ENCODE data around the gene GBX1.

Gene GBX1

GRCh38 chr7:151175047-151175792 is 7.7 kb upstream of the GBX1 start:
- DNase-seq = no peak
- Histone ChIP-seq H3K36me3 (replicated peaks) (no peaks in the 10 kb centered on the region), H3K27me3 (replicated peaks) (peaks cover 37% of the 10 kb centered on the region), H3K4me3 (ENCODE audit: low read depth, low read length) (no peak overlapping the region), H3K27ac (no peak overlapping the region)
- TF ChIP-seq, protein P1, sequence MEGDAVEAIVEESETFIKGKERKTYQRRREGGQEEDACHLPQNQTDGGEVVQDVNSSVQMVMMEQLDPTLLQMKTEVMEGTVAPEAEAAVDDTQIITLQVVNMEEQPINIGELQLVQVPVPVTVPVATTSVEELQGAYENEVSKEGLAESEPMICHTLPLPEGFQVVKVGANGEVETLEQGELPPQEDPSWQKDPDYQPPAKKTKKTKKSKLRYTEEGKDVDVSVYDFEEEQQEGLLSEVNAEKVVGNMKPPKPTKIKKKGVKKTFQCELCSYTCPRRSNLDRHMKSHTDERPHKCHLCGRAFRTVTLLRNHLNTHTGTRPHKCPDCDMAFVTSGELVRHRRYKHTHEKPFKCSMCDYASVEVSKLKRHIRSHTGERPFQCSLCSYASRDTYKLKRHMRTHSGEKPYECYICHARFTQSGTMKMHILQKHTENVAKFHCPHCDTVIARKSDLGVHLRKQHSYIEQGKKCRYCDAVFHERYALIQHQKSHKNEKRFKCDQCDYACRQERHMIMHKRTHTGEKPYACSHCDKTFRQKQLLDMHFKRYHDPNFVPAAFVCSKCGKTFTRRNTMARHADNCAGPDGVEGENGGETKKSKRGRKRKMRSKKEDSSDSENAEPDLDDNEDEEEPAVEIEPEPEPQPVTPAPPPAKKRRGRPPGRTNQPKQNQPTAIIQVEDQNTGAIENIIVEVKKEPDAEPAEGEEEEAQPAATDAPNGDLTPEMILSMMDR (IDR thresholded peaks at IDR 0.05; ENCODE audit: low read depth, low read length, missing control alignments) = no peak
- in situ Hi-C loops (cut with HindIII; ENCODE audit: low pct_ligation_motif_present, low sequenced_read_pairs) = no loop called here

DNA sequence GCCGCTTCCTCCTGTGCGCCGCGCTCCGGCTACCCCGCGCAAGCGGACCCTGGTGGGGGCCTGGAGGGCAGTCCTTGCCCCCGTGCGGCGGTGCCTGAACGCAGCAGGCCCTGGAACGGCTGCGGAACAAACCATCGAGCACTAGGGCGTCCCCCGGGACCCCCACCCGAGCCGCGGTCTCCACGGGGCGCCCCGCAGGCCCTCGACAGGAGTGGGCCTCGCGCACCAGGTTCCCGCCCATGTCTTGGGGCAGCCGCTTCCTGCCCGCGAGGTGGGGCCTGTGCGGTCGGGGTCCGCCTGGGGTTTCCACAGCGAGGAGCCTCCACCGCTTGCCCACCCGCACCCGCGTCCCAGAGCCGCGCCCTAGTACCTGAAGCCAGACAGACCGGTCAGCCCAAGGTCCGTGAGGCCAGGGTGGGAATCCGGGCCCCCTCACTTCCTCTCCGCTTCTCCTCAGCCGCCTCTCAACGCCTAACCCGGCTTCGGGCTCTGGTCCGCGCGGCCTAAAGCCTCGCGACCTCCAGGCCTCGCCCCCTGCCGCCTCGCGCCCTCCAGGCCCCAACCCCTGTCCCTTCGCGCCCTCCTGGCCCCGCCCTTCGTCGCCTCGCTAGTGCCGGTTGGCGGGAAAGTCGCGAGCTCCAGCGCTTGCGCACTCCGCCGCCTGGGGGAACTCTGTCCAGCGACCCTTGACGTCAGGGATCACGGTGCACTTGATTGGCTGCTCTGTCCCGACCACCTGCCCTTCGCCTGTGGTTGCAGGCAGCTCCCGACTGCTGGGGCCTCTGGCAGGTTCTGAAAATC is 7.0 kb upstream of the GBX1 start:
- Histone ChIP-seq H3K36me3 (replicated peaks) (no peaks in the 10 kb centered on the region), H3K27me3 (replicated peaks) (peaks cover 36% of the 10 kb centered on the region), H3K4me3 (ENCODE audit: low read depth, low read length) (no peak overlapping the region), H3K27ac (no peak overlapping the region)
- DNase-seq = peak; percentile 8
- in situ Hi-C loops (cut with HindIII; ENCODE audit: low pct_ligation_motif_present, low sequenced_read_pairs) = no loop called here
- TF ChIP-seq, protein P1 (IDR thresholded peaks at IDR 0.05; ENCODE audit: low read depth, low read length, missing control alignments) = no peak

- no peak overlapping the region for H3K4me3 ChIP-seq (ENCODE audit: low read depth, low read length)
- H3K36me3 ChIP-seq (replicated peaks) = no peaks in the 10 kb centered on the region
- no peak overlapping the region for H3K27ac ChIP-seq
- DNase-seq = no peak
- in situ Hi-C loops (cut with HindIII; ENCODE audit: low pct_ligation_motif_present, low sequenced_read_pairs) = no loop called here
- TF ChIP-seq, protein P1 (IDR thresholded peaks at IDR 0.05; ENCODE audit: low read depth, low read length, missing control alignments) = no peak
- H3K27me3 ChIP-seq (replicated peaks) = peaks cover 38% of the 10 kb centered on the region
Observed at GRCh38 chr7:151173386-151174245, 6.1 kb upstream of the GBX1 start.

DNA sequence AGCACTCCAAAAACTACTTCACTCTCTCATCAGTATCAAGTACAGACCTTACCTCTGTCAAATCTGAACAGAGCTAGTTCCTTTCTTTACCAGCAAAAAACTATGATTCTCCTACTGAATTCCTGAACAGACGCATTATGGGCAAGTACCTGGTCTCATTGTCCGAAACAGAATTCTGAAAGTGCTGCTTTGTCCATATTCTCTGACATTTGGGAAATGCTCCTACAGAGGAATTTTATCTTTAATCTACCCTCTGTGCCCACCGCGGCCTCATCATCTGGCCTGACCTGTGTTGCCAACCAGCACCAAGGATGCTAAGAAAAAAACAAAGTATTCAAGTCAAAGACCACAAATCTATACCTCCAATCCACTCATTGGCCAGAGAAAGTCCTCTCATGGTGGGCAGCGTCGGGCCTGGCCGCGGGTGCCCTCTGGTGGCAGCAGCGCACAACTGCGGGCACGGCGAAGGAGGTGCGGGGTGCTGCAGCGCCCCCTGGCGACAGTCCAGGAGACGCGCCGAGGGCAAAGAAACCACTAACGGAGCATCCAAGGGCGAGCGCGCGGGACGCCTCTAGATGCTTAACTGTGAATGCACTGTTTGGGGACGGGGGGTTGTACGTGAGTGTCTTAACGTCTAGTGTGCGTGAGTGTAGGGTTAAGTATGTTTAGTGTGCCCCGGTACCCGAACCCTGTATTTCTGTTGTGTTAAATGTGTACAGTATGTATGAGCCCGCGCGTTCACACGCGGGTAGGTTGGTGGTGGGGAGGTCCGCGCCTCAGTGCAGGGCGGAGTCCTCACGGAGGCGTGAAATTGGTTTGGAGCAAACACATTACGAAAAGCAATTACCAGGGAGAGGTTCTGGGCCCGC is 5.0 kb upstream of the GBX1 start:
- TF ChIP-seq, protein P1 (IDR thresholded peaks at IDR 0.05; ENCODE audit: low read depth, low read length, missing control alignments) = peak; percentile 100
- in situ Hi-C loops (cut with HindIII; ENCODE audit: low pct_ligation_motif_present, low sequenced_read_pairs) = no loop called here

GRCh38 chr7:151168787-151169162 is 1.3 kb upstream of the GBX1 start:
- Histone ChIP-seq H3K36me3 (replicated peaks) (no peaks in the 10 kb centered on the region), H3K27ac (no peak overlapping the region), H3K4me3 (ENCODE audit: low read depth, low read length) (no peak overlapping the region), H3K27me3 (replicated peaks) (peaks cover 59% of the 10 kb centered on the region)
- in situ Hi-C loops (cut with HindIII; ENCODE audit: low pct_ligation_motif_present, low sequenced_read_pairs) = no loop called here
- TF ChIP-seq, protein P1 (IDR thresholded peaks at IDR 0.05; ENCODE audit: low read depth, low read length, missing control alignments) = no peak
- no peak for DNase-seq

More for the DNA sequence above, 5.0 kb upstream of the GBX1 start:
- peak; percentile 37 for DNase-seq
- H3K4me3 ChIP-seq (ENCODE audit: low read depth, low read length) = no peak overlapping the region
- peaks cover 41% of the 10 kb centered on the region for H3K27me3 ChIP-seq (replicated peaks)
- no peaks in the 10 kb centered on the region for H3K36me3 ChIP-seq (replicated peaks)
- H3K27ac ChIP-seq = no peak overlapping the region

Data from brain microvascular endothelial cell (primary cell).